HepG2 (cell line): ENCODE data around the gene SYVN1. TPM values are rescaled to one million over a fixed set of nuclear protein-coding genes. Genes with fewer than 3 reads are reported as not detected.
A peak's percentile ranks its signal among the peaks of the same experiment; 100 is the strongest.

Experiments
- FOSL1 ChIP-seq: sonication (generic); formaldehyde crosslinking; IDR thresholded peaks from 2 replicates; pipeline ENCODE4 v1.9.0; 2021; ENCODE audit warnings: missing genetic modification reagents, borderline replicate concordance
- NAIF1 ChIP-seq: sonication (generic); formaldehyde crosslinking; IDR thresholded peaks from 2 replicates; pipeline ENCODE4 v1.5.0; 2020; ENCODE audit warnings: mild to moderate bottlenecking, missing genetic modification reagents, borderline replicate concordance
- NRL ChIP-seq: sonication (generic); formaldehyde crosslinking; IDR thresholded peaks from 2 replicates; pipeline ENCODE4 v1.5.0; 2020; ENCODE audit warnings: missing genetic modification reagents, mild to moderate bottlenecking, moderate library complexity, borderline replicate concordance
- RARA ChIP-seq: IDR thresholded peaks from 2 replicates; pipeline ENCODE4 v1.6.1; 2016; ENCODE audit warnings: missing genetic modification reagents, missing compliant biosample characterization
- SIN3A ChIP-seq: IDR thresholded peaks from 2 replicates; pipeline ENCODE4 v1.6.1; 2011; ENCODE audit warnings: low read depth, mild to moderate bottlenecking, control low read depth, low read length, borderline replicate concordance
- SIN3B ChIP-seq: fragments of 150-350 bp; IDR thresholded peaks from 2 replicates; pipeline ENCODE4 v1.6.1; 2014; ENCODE audit warnings: low read length
- TBL1XR1 ChIP-seq: fragments of 150-350 bp; IDR thresholded peaks from 2 replicates; pipeline ENCODE4 v1.6.1; 2014; ENCODE audit warnings: borderline replicate concordance, low read length; ENCODE audit not compliant: partially characterized antibody
- TCF7L2 ChIP-seq: IDR thresholded peaks from 2 replicates; pipeline ENCODE4 v1.6.1; 2011; ENCODE audit warnings: mild to moderate bottlenecking, low read depth, low read length, moderate library complexity
- ZBTB21 ChIP-seq: sonication (generic); formaldehyde crosslinking; IDR thresholded peaks from 2 replicates; pipeline ENCODE4 v1.4.0; 2020; ENCODE audit warnings: missing genetic modification reagents
- ZFP36L1 ChIP-seq: sonication (generic); formaldehyde crosslinking; IDR thresholded peaks from 2 replicates; pipeline ENCODE4 v1.8.0; 2022; ENCODE audit warnings: mild to moderate bottlenecking, missing genetic modification reagents, moderate library complexity
- ZNF121 ChIP-seq: sonication (generic); formaldehyde crosslinking; IDR thresholded peaks from 2 replicates; pipeline ENCODE4 v1.5.0; 2020; ENCODE audit warnings: mild to moderate bottlenecking, missing genetic modification reagents
- ZNF329 ChIP-seq: sonication (generic); formaldehyde crosslinking; IDR thresholded peaks from 2 replicates; pipeline ENCODE4 v1.9.0; 2021; ENCODE audit warnings: low read depth, mild to moderate bottlenecking, missing genetic modification reagents
- ZNF337 ChIP-seq: sonication (generic); formaldehyde crosslinking; IDR thresholded peaks from 2 replicates; pipeline ENCODE4 v1.5.1; 2020; ENCODE audit warnings: missing genetic modification reagents, low read depth, mild to moderate bottlenecking, borderline replicate concordance
- ZNF570 ChIP-seq: sonication (generic); formaldehyde crosslinking; IDR thresholded peaks from 2 replicates; pipeline ENCODE4 v1.4.0; 2020; ENCODE audit warnings: mild to moderate bottlenecking, missing genetic modification reagents, borderline replicate concordance
- ZNF850 ChIP-seq: sonication (generic); formaldehyde crosslinking; conservative IDR thresholded peaks from 2 replicates; pipeline ENCODE4 v1.9.0; 2021; ENCODE audit warnings: mild to moderate bottlenecking, missing genetic modification reagents
- polyA plus RNA-seq, 8 experiments: library from polyadenylated mRNA; depleted of rRNA in 3 of 8; stranded (reverse) in 7 of 8; unstranded in 1 of 8; fragments of >200 nt; fragmentation: Illumina TruSeq in 4 of 8; extraction: Trizol in 4 of 8; gene quantifications; 2 replicates each; pipeline versions ENCODE4 v1.2.1 to v1.2.3, GENCODE V29; 2011 to 2016; ENCODE audit warnings: low read depth in 4 of 8, missing spikeins in 1 of 8, mixed read lengths in 1 of 8; ENCODE audit not compliant: insufficient read depth in 1 of 8
- total RNA-seq, 5 experiments: library from RNA; depleted of rRNA; stranded (reverse); fragments of >200 nt; fragmentation: Illumina TruSeq; extraction: Trizol; gene quantifications; 2 replicates each; pipeline ENCODE4 v1.2.3, GENCODE V29; 2016; ENCODE audit warnings: low read depth in 1 of 5
- TF ChIP-seq, protein P1 (sequence below): sonication (generic); formaldehyde crosslinking; IDR thresholded peaks from 2 replicates; pipeline ENCODE4 v1.4.0; 2020; ENCODE audit warnings: missing genetic modification reagents
- TF ChIP-seq, protein P2 (sequence below): IDR thresholded peaks from 2 replicates; pipeline ENCODE4 v1.6.1; 2016; ENCODE audit warnings: low read depth, missing genetic modification reagents, missing compliant biosample characterization
- TF ChIP-seq, protein P3 (sequence below): sonication (generic); formaldehyde crosslinking; IDR thresholded peaks from 2 replicates; pipeline ENCODE4 v1.4.0; 2020; ENCODE audit warnings: low read depth, missing genetic modification reagents

Gene SYVN1
- total and polyA plus RNA-seq, 2 of the 13 experiments (the other 11 are each of a cell fraction or from before 2014, with no cell fraction given): 10.3 to 22.5 TPM

DNA sequence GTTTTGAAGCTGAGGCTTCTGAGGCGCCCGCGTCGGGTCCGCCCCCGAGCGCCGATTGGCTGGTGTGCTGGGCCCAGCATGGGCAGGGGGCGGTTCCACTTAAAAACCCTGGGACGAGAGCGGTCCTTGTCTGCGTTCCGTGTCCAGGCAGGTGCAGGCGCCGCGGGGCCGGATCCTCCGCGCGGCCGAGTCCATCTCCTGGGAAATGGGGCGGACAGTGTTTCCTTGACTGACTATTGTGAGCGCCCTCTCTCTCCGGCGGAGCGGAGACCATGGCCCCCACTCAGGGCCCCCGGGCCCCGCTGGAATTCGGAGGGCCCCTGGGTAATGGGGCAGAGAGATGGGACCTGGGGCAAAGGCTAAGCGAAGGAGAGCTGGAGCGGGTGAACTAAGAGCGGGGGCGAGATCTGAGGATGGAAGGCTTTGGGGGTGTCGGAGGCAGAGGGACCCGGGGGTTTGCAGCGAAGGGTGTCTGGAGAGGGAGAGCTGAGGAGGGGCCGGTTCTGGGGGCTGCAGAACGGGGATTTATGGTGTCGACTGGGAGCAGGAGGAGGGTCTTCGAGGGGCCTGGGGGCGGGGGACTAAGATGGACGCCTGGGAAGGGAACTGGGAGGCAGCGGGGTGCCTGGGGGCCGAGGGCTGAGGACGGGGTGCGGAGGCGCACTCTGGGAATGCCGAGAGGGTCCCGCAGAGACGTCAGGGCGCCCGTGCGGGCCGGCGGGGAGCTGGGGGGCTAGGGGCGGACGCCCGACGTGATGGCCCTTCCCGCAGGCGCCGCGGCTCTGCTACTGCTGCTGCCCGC is 22.4 kb downstream of the SYVN1 start, which contains the start of gene TM7SF2 (continued):
- no peak for TF ChIP-seq FOSL1 (CRISPR knock-in tag)
- TF ChIP-seq ZBTB21 (CRISPR knock-in tag): no peak
- TF ChIP-seq ZNF121 (CRISPR knock-in tag): no peak
- peak; percentile 64; the same call in 1 of the 2 replicates for TF ChIP-seq NAIF1 (CRISPR knock-in tag)
- 0 out of 2 replicates have a peak, but pooled peaks have one; percentile 12 for TF ChIP-seq RARA
- TF ChIP-seq, protein P1, sequence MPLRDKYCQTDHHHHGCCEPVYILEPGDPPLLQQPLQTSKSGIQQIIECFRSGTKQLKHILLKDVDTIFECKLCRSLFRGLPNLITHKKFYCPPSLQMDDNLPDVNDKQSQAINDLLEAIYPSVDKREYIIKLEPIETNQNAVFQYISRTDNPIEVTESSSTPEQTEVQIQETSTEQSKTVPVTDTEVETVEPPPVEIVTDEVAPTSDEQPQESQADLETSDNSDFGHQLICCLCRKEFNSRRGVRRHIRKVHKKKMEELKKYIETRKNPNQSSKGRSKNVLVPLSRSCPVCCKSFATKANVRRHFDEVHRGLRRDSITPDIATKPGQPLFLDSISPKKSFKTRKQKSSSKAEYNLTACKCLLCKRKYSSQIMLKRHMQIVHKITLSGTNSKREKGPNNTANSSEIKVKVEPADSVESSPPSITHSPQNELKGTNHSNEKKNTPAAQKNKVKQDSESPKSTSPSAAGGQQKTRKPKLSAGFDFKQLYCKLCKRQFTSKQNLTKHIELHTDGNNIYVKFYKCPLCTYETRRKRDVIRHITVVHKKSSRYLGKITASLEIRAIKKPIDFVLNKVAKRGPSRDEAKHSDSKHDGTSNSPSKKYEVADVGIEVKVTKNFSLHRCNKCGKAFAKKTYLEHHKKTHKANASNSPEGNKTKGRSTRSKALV (CRISPR knock-in tag): 0 out of 2 replicates have a peak, but pooled peaks have one; percentile 26
- peak; percentile 17 for TF ChIP-seq TBL1XR1
- no peak for TF ChIP-seq SIN3B
- TF ChIP-seq ZNF850: no peak
- TF ChIP-seq, protein P2, sequence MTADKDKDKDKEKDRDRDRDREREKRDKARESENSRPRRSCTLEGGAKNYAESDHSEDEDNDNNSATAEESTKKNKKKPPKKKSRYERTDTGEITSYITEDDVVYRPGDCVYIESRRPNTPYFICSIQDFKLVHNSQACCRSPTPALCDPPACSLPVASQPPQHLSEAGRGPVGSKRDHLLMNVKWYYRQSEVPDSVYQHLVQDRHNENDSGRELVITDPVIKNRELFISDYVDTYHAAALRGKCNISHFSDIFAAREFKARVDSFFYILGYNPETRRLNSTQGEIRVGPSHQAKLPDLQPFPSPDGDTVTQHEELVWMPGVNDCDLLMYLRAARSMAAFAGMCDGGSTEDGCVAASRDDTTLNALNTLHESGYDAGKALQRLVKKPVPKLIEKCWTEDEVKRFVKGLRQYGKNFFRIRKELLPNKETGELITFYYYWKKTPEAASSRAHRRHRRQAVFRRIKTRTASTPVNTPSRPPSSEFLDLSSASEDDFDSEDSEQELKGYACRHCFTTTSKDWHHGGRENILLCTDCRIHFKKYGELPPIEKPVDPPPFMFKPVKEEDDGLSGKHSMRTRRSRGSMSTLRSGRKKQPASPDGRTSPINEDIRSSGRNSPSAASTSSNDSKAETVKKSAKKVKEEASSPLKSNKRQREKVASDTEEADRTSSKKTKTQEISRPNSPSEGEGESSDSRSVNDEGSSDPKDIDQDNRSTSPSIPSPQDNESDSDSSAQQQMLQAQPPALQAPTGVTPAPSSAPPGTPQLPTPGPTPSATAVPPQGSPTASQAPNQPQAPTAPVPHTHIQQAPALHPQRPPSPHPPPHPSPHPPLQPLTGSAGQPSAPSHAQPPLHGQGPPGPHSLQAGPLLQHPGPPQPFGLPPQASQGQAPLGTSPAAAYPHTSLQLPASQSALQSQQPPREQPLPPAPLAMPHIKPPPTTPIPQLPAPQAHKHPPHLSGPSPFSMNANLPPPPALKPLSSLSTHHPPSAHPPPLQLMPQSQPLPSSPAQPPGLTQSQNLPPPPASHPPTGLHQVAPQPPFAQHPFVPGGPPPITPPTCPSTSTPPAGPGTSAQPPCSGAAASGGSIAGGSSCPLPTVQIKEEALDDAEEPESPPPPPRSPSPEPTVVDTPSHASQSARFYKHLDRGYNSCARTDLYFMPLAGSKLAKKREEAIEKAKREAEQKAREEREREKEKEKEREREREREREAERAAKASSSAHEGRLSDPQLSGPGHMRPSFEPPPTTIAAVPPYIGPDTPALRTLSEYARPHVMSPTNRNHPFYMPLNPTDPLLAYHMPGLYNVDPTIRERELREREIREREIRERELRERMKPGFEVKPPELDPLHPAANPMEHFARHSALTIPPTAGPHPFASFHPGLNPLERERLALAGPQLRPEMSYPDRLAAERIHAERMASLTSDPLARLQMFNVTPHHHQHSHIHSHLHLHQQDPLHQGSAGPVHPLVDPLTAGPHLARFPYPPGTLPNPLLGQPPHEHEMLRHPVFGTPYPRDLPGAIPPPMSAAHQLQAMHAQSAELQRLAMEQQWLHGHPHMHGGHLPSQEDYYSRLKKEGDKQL: no peak
- TF ChIP-seq ZNF337 (CRISPR knock-in tag): no peak
- no peak for TF ChIP-seq TCF7L2
- TF ChIP-seq NRL: no peak
- no peak for TF ChIP-seq ZNF570 (CRISPR knock-in tag)
- TF ChIP-seq, protein P3, sequence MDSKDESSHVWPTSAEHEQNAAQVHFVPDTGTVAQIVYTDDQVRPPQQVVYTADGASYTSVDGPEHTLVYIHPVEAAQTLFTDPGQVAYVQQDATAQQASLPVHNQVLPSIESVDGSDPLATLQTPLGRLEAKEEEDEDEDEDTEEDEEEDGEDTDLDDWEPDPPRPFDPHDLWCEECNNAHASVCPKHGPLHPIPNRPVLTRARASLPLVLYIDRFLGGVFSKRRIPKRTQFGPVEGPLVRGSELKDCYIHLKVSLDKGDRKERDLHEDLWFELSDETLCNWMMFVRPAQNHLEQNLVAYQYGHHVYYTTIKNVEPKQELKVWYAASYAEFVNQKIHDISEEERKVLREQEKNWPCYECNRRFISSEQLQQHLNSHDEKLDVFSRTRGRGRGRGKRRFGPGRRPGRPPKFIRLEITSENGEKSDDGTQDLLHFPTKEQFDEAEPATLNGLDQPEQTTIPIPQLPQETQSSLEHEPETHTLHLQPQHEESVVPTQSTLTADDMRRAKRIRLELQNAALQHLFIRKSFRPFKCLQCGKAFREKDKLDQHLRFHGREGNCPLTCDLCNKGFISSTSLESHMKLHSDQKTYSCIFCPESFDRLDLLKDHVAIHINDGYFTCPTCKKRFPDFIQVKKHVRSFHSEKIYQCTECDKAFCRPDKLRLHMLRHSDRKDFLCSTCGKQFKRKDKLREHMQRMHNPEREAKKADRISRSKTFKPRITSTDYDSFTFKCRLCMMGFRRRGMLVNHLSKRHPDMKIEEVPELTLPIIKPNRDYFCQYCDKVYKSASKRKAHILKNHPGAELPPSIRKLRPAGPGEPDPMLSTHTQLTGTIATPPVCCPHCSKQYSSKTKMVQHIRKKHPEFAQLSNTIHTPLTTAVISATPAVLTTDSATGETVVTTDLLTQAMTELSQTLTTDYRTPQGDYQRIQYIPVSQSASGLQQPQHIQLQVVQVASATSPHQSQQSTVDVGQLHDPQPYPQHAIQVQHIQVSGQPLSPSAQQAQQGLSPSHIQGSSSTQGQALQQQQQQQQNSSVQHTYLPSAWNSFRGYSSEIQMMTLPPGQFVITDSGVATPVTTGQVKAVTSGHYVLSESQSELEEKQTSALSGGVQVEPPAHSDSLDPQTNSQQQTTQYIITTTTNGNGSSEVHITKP: peak; percentile 69
- TF ChIP-seq ZNF329 (CRISPR knock-in tag): no peak
- TF ChIP-seq ZFP36L1: no peak
- peak; percentile 87; the same call in 1 of the 2 replicates for TF ChIP-seq SIN3A
